GM18502 (cell line): Measurements from ENCODE around the gene MYBPC3.
A peak's percentile ranks its signal among the peaks of the same experiment; 100 is the strongest.

Experiments used
- ATAC-seq: cut with Tn5 transposase; IDR thresholded peaks from one replicate; pipeline ENCODE4 v1.9.1; 2021; ENCODE audit warnings: mild to moderate bottlenecking; ENCODE audit not compliant: unreplicated experiment, poor library complexity

Gene MYBPC3

GRCh38 chr11:47387944-47388696, 35.6 kb upstream of the MYBPC3 start:
- ATAC-seq, result no peak

GRCh38 chr11:47384498-47384897, 32.0 kb upstream of the MYBPC3 start:
- ATAC-seq, result no peak

GRCh38 chr11:47383071-47383470, 30.6 kb upstream of the MYBPC3 start:
- no peak for ATAC-seq

GRCh38 chr11:47380078-47380477, 27.6 kb upstream of the MYBPC3 start:
- no peak for ATAC-seq

- ATAC-seq, result no peak
These were observed 26.8 kb upstream of the MYBPC3 start for GRCh38 chr11:47379317-47379716.

GRCh38 chr11:47378836-47379170, 26.3 kb upstream of the MYBPC3 start:
- peak; percentile 9 for ATAC-seq

- peak; percentile 82 for ATAC-seq
These were observed 25.7 kb upstream of the MYBPC3 start, which contains the start of gene SPI1 for GRCh38 chr11:47378010-47378835. SPI1 (minus strand) TSS chr11:47378547; CDS start chr11:47378353, 194 bp downstream.

- ATAC-seq, result no peak
These were observed 25.1 kb upstream of the MYBPC3 start for GRCh38 chr11:47377571-47378009.

- ATAC-seq, result no peak
These were observed 24.2 kb upstream of the MYBPC3 start for GRCh38 chr11:47376525-47377371.

GRCh38 chr11:47376107-47376524, 23.6 kb upstream of the MYBPC3 start:
- ATAC-seq, result no peak

GRCh38 chr11:47375546-47376085, 23.1 kb upstream of the MYBPC3 start:
- ATAC-seq, result no peak

- no peak for ATAC-seq
These were observed 22.5 kb upstream of the MYBPC3 start for GRCh38 chr11:47375020-47375419.

GRCh38 chr11:47374720-47375019, 22.2 kb upstream of the MYBPC3 start:
- ATAC-seq, result no peak

GRCh38 chr11:47373876-47374719, 21.6 kb upstream of the MYBPC3 start:
- peak; percentile 39 for ATAC-seq

GRCh38 chr11:47372422-47372821, 19.9 kb upstream of the MYBPC3 start:
- ATAC-seq, result no peak

- ATAC-seq, result no peak
These were observed 17.2 kb upstream of the MYBPC3 start for GRCh38 chr11:47369676-47370075.

- ATAC-seq, result no peak
These were observed 13.6 kb upstream of the MYBPC3 start for GRCh38 chr11:47366020-47366490.

GRCh38 chr11:47361419-47361818, 8.9 kb upstream of the MYBPC3 start:
- ATAC-seq, result no peak

- ATAC-seq, result no peak
These were observed 7.8 kb upstream of the MYBPC3 start for GRCh38 chr11:47360341-47360740.
